HG03469 (cell line): ENCODE measurements around the gene KCNG4.
"Not testable (repeated sequence)": the region's sequence is repeated elsewhere in the genome, so short reads cannot be mapped to it uniquely, and the experiment has no call there.

Source experiments
- ATAC-seq: cut with Tn5 transposase; IDR thresholded peaks from one replicate; pipeline ENCODE4 v1.9.1; 2021; ENCODE audit warnings: mild to moderate bottlenecking, moderate library complexity, moderate number of reproducible peaks; ENCODE audit not compliant: unreplicated experiment

KCNG4 gene

GRCh38 chr16:84237994-84238750 is 1.6 kb downstream of the KCNG4 start:
- ATAC-seq: no peak

- ATAC-seq: no peak
These were observed 3.1 kb downstream of the KCNG4 start for GRCh38 chr16:84236671-84237070.

- ATAC-seq: no peak
These were observed 5.2 kb downstream of the KCNG4 start for GRCh38 chr16:84234321-84235241.

- no peak for ATAC-seq
These were observed 6.1 kb downstream of the KCNG4 start for GRCh38 chr16:84233748-84234147.

DNA sequence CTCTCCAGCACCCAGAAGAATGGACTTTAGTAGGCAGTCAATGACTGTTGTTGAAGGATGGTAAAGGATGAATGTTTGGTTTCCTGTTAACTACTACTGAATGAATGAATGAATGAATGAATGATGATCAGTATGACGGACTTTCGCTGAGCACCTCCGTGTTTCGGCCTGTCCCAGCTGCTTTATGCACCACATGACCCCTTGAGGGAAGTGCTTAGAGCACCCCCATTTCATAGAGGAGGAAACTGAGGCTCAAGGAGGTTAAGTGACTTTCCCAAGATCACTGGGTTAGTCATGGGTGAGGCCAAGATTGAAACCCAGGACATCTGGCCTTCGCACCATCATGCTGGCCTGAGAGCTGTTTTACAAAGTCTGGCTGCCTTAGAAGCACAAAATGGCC is 6.8 kb downstream of the KCNG4 start:
- no peak for ATAC-seq

- no peak for ATAC-seq
These were observed 7.8 kb downstream of the KCNG4 start for GRCh38 chr16:84232060-84232459.

DNA sequence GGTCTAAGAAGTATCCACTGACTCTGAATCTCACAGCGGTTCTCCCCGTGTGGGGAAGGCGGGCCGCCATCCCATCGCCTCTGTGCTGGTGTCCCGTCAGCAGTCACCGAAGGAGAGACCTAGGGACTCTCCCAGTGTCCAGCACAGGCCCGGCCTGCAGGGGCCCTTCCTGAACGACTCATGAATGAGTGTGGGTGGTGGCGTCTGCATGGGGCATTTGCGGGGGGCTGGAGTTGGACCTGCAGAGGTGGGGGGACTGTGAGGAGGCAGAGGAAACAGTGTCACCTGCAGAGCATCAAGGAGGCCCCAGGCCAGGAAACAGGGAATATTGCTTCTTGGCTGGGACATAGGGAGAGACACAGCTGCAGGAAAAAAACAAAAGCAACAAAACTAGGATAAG is 10.3 kb downstream of the KCNG4 start:
- no peak for ATAC-seq

DNA sequence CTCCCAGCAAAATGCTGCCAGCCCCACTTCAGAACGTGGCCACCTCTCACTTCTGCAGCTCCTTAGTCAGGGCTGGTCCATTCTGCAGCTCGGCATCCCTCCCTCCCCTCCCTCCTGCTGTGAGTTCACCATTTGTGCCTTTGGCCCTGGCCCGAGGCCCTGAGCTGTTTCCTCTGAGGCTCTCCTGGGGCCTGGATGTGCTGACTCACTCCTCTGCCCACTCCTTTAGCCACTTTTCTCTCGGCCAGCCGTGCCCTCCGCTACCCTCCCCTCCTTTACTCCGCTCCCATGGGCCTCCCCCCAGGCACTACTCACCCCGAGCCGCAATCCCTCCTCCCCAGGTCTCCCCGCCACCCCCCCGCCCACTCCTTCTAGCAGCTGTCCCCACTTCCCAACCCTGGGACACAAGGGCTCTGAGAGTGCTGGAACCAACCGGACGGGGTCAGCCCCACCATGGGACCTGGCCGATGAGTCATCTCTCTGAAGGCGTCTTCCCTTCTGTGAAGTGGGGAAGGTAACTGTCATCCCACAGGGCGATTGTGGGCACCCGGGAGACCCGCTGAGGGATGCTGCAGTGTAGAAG is 11.5 kb downstream of the KCNG4 start:
- ATAC-seq: no peak

DNA sequence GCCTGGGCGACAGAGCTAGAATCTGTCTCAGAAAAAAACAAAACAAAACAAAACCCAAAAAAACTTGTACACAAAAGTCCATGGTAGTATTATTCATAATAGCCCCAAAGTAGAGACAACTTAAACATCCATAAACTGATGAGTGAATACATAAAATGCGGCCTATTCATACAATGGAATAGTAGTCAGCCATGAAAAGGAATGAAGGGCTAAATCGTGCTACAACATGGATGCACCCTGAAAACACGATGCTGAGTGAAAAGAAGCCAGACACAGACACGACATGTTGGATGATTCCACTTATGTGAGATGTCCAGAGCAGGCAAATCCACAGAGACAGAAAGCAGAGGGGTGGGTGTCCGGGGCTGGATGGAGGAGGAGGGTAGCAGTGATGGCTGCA is 12.3 kb downstream of the KCNG4 start:
- no peak for ATAC-seq

DNA sequence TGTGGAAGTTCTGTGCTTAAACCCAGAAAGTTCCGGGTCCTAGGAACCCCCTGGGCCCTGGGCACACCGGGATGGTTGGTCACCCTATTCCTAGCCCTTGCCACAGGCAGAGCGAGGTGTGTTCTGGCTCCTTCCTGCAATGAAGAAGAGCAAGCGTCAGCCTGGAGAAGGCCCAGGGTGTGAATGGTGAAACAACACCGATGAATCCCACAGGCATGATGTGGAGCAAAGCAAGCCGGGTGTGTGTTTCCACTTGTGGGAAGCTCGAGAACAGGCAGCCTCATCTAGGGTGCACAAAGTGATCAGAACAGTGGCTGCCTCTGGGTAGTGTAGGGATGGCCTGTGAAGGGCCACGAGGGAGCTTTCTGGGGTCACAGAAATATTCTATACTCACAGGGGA is 13.8 kb downstream of the KCNG4 start:
- ATAC-seq: no peak

DNA sequence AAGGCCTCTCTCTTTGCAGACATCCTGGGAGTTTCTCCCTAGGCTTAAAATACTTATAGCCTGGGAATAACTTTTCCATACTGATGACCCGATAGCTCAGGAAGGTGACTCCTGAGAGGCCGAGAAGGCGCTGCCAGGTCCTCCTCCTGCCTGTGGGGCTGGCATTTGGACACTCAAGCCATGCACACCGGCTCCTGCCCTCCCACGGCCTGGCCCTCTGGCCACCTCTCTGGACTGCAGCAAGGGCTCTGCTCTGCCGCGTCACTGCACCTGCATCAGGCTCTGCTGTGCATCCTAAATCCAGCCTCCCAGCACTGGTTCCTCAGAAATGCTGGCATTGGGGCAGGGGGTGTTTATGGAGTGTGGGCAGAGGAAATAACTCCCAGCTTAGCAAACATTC is 14.2 kb downstream of the KCNG4 start:
- ATAC-seq: no peak

DNA sequence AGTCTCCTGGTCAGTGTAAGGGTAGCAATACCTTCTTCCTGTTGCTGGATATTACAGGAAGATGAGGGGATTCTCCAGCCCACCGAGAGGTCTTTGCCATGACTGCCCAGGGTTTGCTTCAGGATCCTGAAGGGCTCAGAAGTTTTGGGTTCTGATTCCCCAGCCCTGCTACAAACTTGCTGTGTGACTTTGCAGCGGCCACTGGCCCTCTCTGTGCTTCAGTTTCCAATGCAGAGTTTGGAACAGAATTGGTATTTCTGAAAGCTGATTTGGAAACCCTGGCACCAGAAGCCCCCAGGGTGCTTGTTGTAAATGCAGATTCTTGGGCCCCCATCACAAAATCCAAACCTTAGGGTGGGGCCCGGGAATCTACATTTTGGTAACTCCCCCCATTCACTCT is 14.7 kb downstream of the KCNG4 start:
- ATAC-seq: no peak

DNA sequence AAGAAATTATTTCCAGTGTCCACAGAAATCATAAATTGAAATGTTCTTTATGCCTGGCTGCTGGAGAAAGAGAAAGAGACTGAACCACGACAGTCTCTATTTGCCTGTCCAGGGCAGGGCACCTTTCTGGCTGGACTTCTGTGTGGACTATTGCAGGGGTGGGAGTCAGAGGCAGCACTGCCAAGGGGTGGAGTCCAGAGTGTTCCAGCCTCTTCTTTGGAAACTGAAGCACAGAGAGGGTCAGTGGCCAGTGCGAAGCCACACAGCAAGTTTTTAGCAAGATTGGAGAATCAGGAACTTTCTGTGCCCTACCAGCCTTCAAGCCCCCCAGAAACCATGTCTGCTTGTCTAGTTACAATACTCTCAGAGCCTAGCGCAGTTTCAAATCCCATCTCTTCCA is 15.3 kb downstream of the KCNG4 start:
- ATAC-seq: no peak

- no peak for ATAC-seq
These were observed 16.4 kb downstream of the KCNG4 start for GRCh38 chr16:84223456-84223855.

DNA sequence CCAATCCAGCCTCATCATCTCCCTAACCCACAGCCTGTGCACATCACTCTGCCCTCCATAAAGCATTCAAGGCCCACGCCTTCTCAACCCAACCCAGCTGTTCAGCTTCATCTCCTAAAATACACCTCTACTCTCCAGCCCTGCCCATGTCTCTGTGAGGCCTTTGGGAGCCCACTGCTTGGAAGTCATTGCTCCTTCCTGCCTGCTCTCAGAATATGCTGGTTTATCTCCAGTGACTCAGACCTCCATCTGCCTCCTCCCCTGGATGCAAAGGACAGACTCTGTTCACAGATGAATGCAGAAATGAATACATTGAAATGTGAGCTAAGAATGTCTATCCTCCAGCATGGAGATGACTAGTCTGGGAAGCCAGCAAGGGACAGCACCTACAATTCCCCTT is 19.0 kb downstream of the KCNG4 start:
- ATAC-seq: no peak

- no peak for ATAC-seq
These were observed 20.9 kb downstream of the KCNG4 start for GRCh38 chr16:84218956-84219355.

- no peak for ATAC-seq
These were observed 21.5 kb downstream of the KCNG4 start for GRCh38 chr16:84218176-84218823.

DNA sequence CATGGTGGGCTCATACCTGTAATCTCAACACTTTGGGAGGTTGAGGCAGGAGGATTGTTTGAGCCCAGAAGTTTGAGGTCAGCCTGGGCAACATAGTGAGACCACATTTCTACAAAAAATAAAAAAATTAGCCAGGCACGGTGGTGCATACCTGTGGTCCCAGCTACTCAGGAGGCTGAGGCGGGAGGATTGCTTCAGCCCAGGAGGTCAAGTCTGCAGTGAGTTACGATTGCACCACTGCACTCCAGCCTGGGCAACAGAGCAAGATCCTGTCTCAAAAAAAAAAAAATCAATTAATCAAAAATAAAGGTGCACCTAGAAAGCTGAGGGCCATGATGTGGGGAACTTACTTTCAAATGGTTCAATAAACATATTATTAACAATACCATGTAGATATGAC is 23.7 kb downstream of the KCNG4 start:
- not testable (repeated sequence) for ATAC-seq

GRCh38 chr16:84215531-84215930 is 24.3 kb downstream of the KCNG4 start:
- ATAC-seq: no peak

DNA sequence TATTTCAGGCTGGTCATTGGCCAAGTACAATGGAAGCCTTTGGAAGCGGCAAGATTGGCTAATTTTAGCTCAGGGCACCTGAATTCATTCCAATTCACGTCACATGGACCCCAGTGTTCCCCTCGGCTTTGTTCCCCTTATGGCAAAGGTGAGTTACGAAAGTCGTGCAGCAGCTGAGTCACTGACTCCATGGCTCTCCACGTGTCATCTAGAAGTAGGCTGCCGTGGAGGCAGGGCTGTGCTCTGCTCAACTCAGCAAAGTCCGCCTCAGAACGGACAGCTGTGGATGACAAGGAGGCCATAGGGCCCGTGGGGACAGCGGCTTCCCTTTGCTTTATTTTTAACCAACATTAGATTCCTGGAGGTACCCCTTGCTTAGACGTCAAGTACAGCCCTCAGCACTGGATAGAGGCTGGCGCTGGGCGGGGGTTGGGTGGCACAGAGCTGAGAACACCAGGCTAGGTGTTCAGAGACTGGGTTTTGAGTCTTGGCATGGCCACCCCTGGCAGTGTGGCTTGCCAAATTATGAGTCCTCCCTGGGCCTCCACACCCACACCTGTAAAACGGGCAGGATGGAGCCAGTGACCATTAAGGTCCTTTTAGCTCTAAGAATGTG is 25.3 kb downstream of the KCNG4 start:
- ATAC-seq: no peak

DNA sequence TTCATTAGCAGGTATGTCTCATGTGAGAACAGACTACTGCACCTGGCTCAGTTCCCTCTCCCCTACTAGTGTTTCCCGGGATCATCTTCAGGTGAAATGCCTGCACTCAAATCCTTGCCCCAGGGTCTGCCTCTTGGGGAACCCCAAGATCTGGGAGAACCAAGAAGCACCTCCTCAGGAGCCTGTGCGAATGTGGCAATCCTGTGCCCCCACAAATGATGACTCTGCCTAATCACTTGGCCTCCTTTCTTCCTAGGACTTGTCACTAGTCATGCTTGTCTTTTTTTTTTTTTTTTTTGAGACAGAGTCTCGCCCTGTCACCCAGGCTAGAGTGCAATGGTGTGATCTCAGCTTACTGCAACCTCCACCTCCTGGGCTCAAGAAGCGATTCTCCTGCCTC is 27.2 kb downstream of the KCNG4 start:
- ATAC-seq: no peak
